KOPT-K1 (cell line): ENCODE measurements around the gene ITGA11.

Experiments used
- H3K27ac ChIP-seq: fragments of 200-600 bp; sonication (generic); 2 replicates; pipeline ENCODE4 v1.5.1; 2016; ENCODE audit warnings: antibody characterized with exemption, mild to moderate bottlenecking, low read depth, low read length; ENCODE audit not compliant: poor library complexity, severe bottlenecking
- H3K36me3 ChIP-seq: fragments of 200-600 bp; sonication (generic); 2 replicates; pipeline ENCODE4 v1.5.1; 2017; ENCODE audit warnings: antibody characterized with exemption, mild to moderate bottlenecking, low read length, moderate library complexity; ENCODE audit not compliant: insufficient read depth
- H3K9me3 ChIP-seq: fragments of 200-600 bp; sonication (generic); 2 replicates; pipeline ENCODE4 v1.5.1; 2017; ENCODE audit warnings: antibody characterized with exemption, low read length, mild to moderate bottlenecking; ENCODE audit not compliant: insufficient read depth, poor library complexity, severe bottlenecking

ITGA11 gene

DNA sequence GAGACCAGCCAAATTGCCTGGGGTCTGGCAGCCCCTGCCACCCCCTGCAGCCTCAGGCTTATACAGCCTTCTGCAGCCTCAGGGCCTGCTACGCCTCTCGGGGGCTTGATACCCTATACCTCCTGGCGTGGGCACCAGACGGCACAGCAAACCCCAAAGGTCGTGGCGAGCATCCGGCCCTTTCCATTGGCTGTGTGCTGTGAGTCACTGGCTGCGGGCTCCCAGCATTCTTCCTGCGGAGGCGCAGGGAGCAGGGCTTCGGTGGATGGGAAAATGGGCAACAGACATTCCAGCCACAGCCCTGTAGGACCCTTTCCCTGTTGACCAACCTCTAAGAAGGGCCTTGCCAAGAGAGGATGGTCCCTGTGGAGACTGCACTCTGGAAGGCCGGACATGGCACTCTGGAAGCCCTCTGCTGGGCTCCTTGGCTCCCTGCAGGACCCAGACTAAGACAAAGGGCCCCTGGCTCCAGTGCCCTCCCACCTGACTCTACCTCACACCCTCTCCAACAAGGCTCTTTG lies 59.6 kb downstream of the ITGA11 start:
- H3K27ac ChIP-seq, result no peak overlapping the region
- H3K9me3 ChIP-seq, result no peaks in the 10 kb centered on the region
- no peaks in the 10 kb centered on the region for H3K36me3 ChIP-seq

DNA sequence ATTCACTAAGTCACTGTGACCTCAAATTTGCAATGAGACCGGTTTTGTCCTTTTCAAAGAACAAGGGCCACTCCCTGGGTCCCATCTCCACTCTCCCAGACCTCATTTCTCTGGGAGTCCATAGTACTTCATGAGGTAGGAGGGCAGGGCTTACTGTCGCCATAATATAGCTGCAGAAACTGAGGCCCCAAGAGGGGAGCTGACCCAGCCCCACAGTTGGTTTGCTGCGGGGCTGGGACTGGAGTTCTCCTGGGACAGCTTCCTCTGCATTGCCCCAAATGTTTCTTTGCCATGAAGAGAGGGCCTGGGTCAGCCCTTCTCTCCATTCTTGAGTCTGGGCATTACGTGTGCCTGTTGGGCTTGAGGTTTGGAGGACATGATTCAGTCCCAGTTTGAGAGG lies 60.1 kb downstream of the ITGA11 start:
- H3K27ac ChIP-seq, result no peak overlapping the region
- H3K9me3 ChIP-seq, result no peaks in the 10 kb centered on the region
- no peaks in the 10 kb centered on the region for H3K36me3 ChIP-seq

DNA sequence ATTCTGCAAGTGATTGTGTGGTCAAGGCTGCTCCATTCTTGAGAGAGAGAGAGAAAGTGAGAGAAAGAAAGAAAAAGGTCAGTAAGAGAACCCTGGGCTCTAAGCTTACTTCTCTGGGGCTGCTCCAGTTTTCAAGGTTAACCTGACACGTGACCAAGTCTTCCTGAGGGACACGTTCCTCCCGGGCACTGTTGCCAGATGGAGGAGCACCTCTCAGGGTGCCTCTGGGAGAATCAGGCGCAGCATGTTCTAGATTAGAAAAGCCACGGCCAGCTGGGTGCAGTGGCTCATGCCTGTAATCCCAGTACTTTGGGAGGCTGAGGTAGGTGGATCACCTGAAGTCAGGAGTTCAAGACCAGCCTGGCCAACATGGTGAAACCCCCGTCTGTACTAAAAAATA lies 60.8 kb downstream of the ITGA11 start:
- H3K9me3 ChIP-seq, result no peaks in the 10 kb centered on the region
- no peak overlapping the region for H3K27ac ChIP-seq
- no peaks in the 10 kb centered on the region for H3K36me3 ChIP-seq

DNA sequence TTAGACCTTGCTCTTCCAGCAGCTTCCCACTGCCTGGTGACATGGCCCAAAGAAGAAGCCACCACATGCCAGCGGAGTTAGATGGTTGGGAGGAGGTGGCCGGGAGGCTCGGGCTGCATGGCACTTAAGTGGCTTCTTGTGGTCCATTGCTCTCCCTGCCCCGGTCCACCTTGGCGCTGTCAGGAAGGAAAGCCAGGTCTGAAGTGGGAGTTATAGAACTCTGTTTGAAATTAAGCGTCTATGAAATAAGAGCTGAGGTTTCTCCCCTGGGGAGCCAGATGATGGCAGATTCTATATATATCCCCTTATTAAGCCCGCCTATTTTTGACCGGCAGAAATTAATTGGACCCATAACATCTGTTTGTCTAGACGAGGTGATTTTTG lies 61.2 kb downstream of the ITGA11 start:
- Histone ChIP-seq H3K27ac (no peak overlapping the region), H3K9me3 (no peaks in the 10 kb centered on the region), H3K36me3 (no peaks in the 10 kb centered on the region)

DNA sequence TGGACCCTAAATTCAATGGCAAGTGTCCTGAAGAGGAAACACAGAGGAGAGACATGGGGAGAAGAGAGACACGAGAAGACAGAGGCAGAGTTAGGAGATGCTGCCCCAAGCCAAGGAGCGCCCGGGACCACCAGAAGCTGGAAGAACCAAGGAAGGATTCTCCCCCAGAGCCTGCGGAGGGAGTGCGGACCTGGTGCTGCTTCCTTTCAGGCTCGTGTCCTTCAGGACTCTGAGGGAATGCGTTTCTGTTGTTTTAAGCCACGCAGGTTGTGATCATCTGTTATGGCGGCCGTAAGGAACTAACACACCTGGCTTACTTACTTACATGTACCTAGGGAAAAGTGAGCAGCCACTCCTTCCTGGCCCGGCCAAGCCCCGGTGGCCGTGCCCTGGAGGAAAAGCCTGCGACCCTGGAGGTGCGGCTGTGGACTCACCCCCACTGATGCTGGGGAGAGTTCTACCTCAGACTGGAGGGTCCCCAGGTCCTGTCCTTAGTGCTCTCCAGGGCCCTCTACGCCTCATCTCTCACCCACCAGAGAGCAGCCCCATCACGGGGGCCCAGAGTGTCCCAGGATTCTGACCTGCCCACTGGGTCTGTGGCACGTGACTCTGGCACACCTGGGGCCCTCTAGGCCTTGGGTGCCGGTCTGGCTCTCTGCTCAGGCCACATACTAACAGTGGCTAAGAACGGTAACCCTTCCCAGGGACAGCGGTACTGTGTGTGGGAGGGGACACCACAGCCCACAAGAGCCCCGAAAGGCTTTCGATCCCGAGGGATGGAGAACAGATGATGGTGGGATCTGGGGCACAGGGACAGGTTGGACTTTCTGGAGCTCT lies 61.8 kb downstream of the ITGA11 start:
- Histone ChIP-seq H3K36me3 (no peaks in the 10 kb centered on the region), H3K27ac (no peak overlapping the region), H3K9me3 (no peaks in the 10 kb centered on the region)

DNA sequence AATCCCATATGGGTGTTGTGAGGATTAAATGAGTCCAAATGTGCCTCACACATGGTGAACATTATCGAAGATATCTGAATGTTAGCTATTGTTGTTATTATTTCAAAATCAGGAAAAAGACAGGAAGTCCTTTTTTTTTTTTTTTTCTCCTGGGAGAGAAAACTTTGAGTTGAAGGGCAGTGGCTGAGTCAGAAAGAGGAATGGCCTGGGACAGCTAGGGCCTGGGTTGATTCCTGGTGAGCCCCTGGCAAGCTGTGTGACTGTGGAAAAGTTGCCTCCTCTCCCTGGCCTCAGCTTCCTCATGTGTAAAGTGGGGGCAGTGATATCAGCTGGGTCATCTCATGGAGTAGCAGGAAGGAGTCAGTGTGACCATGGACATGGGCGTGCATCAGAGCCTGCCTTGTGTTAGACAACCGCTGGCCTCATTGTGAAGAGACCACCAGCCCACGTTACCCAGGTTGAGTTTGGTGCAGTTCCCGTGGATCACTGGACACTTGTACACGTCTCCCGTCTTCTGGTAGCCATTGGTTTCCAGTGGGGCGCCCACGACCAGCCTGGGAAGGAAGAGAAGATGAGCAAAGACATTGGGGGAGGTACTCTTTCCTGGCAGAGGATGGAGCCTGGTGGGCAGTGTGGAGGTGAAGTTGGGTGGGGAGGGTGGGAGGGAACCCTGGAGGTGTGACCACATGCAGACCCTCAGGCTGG lies 63.1 kb downstream of the ITGA11 start:
- Histone ChIP-seq H3K36me3 (no peaks in the 10 kb centered on the region), H3K9me3 (no peaks in the 10 kb centered on the region), H3K27ac (no peak overlapping the region)

DNA sequence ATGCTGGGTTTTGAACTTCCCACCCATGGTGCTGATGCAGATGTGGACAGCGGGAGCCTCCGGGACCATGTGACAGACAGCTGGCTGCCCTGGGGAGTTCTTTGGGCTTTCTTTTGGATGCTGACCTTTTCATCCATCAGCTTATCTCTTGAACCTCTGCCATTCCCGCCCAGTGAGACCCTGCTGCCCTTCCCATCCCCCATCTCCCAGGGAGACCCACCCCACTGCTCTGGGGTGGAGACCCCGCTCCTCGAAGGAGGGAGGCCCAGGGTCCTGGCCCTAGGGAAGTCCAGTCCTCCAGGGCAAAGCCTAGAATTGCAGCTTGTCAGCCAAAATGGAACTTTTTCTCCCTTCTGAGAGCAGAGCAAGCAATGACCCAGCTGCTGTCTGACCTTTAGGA lies 64.0 kb downstream of the ITGA11 start:
- Histone ChIP-seq H3K9me3 (no peaks in the 10 kb centered on the region), H3K27ac (no peak overlapping the region), H3K36me3 (no peaks in the 10 kb centered on the region)

DNA sequence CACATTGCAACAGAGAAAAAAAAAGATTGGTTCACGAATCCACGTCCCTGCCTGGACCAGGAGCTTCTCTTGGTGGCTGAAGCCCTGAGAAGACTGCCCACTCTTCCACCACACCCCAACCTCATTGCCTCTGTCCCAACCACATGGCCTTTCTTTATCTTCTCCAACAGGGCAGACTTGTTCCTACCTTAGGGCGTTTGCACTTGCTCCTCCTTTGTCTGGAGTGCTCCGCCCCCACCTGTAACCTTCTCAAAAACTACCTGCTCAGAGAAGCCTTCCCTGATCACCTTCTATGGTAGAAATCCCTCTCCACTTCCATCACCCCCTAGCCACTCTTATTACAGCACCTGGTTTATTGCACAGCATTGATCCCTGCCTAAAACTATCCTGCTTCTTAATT lies 64.7 kb downstream of the ITGA11 start:
- Histone ChIP-seq H3K36me3 (no peaks in the 10 kb centered on the region), H3K9me3 (no peaks in the 10 kb centered on the region), H3K27ac (no peak overlapping the region)

DNA sequence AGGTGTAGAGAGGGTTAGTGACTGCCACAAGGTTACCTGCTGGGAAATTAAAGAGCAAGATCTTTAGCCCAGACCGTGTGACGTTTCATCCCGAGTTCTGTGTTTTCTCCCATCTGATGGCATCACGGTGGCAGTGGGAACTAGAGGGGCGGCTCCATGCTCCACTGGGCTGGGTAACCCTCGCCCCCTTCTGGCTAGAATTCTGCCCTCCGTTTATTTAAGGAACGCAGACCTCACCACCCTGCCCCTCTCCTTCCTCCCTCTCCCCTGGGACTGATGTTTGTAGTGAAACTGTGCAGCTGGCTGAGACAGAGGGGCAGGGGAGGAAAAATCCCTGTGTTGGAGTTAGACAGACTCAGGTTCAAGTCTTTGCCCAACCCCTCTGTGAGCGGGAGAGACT lies 65.6 kb downstream of the ITGA11 start:
- H3K9me3 ChIP-seq, result no peaks in the 10 kb centered on the region
- H3K27ac ChIP-seq, result no peak overlapping the region
- H3K36me3 ChIP-seq, result no peaks in the 10 kb centered on the region

DNA sequence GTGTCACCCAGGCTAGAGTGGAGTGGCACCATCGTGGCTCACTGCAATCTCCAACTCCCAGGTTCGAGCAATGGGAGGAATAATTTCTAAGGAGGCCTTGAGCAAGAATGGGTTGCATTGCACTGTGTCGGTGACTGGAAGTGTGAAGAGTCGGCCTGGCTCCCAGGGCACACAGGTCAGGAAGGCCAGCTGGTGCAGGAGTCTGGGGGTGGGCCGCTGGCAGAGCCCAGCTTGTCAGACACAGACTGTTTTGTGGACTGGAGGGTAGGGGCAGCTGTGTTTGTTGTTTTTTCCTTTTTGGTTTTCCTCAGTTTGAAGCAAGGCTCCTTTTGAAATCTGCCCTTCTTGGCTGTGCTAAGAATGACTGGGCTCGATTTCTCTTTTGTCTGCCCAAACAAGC lies 66.2 kb downstream of the ITGA11 start:
- no peaks in the 10 kb centered on the region for H3K36me3 ChIP-seq
- H3K27ac ChIP-seq, result no peak overlapping the region
- H3K9me3 ChIP-seq, result no peaks in the 10 kb centered on the region

DNA sequence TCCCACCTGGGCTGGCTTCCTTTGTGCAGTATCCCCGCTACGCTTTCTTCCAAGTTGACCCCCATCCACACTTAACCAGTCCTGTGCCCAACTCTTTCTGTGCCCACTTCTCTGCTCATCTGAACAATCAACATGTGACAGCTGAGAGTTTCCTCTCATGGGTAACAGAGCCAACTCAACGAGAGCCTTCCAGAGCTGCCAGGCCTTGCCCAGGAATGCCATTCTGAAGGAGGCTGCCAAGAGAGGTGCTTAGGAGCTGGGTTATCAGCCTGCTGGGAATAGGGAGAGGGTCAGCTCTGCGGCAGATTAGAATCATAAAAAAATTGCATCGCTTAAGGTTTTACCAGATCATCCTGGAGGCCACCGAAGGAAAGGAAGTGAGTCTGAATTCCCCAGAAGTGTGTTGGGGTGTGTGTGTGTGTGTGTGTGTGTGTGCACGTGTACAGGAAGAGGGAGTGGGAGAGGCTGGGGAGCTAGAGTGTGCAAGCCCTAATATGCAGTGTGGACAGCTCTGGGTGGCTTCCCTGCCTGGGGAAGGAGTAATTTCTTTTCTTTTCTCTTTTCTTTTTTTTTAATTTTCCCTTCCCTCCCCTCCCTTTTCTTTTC lies 66.7 kb downstream of the ITGA11 start:
- no peaks in the 10 kb centered on the region for H3K36me3 ChIP-seq
- no peak overlapping the region for H3K27ac ChIP-seq

DNA sequence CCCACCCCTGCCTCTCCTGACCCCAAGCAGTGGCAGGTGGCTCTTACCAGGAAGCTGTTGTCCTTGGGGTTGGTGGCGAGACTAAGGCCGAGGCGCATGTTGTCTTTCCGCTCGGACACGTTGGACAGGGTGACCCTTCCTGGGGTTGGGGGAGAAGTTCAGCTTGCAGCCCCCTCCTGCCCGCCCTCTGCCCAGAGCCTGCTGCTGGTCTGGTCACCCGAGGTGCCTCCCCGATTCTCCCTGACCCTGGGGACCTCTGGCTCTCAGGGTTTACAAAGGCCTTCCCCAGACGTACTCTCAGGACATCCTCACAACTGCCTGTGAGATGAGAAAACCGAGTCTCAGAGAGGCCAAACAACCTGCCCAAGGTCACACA lies 67.3 kb downstream of the ITGA11 start:
- Histone ChIP-seq H3K27ac (no peak overlapping the region), H3K36me3 (no peaks in the 10 kb centered on the region), H3K9me3 (no peaks in the 10 kb centered on the region)

More for the DNA sequence above, 66.7 kb downstream of the ITGA11 start:
- no peaks in the 10 kb centered on the region for H3K9me3 ChIP-seq

DNA sequence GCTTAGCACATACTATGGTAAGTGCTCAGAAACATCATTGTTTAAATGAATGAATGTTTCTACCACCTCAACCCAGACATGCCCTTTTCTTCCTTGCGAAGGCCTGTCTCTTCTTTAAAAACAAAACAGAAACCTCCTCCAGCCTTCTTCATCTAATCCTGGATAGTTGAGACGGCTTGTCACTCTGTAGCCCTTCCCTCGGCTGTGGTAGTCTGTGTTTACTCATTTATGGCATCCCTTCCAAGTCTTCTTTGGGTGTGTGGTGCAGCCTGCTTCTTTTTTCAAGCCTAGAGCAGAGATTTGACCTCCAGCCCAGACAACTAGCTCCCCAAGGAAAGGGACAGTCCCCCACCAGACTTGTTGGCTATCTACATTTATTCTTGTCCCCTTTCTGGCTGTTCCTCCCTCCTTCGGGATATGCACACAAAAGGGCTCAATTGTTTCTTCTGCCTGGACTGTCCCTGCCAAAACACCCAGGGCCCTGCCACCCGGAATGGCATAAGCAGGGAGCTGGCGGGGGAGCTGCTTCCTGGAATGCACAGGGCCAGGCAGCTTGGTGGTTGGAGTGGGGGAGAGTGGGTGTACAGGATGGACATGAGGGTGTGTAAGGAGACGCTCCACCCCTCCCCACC lies 67.8 kb downstream of the ITGA11 start:
- no peaks in the 10 kb centered on the region for H3K9me3 ChIP-seq
- no peaks in the 10 kb centered on the region for H3K36me3 ChIP-seq
- no peak overlapping the region for H3K27ac ChIP-seq

DNA sequence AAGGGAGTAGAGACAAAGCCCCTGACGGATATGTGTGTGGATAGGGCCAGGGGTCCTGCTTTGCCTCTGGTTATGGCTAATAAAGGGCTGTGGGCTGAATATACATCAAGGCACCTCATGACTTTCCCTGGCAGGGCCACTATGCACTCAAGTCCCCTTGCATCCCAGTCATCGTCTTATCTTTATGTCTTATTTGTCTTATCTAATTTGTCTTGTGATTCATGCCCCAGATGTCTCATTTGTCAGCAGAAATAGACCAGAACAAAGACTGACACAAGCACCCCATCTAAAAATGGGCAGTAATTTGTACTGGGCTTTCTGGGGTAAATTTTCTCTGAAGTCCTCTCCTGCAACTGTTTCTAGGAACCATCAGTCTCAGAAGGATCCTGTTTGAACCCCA lies 68.6 kb downstream of the ITGA11 start:
- Histone ChIP-seq H3K9me3 (no peaks in the 10 kb centered on the region), H3K27ac (no peak overlapping the region), H3K36me3 (no peaks in the 10 kb centered on the region)

DNA sequence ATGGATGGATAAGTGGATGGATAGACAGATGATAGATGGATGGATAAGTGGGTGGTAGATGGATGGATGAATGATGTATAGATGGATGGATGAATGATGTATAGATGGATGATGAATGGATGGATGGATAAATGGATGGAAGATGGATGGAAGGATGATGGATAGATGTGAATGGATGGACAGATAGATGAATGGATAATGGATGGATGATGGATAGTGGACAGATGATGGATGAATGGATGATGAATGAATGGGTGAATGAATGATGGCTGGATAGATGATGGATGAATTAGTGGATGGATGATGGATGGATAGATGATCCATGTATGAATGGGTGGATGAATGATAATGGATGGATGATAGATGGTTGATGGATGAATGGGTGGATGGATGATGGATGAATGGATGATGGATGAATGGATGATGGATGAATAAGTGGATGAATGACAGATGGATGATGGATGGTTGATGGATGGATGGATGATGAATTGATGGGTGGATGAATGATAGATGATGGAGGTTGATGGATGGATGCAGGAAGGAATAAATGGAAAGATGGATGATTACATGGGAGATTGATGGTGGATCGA lies 69.3 kb downstream of the ITGA11 start:
- Histone ChIP-seq H3K27ac (no peak overlapping the region), H3K9me3 (no peaks in the 10 kb centered on the region), H3K36me3 (no peaks in the 10 kb centered on the region)
